Activated CD4-positive, alpha-beta T cell treated with anti-CD3 and anti-CD28 coated beads for 36 hours (primary cell): Measurements from ENCODE around the gene PACS2. TPM values are rescaled to one million over a fixed set of nuclear protein-coding genes. Genes with fewer than 3 reads are reported as not detected.

ENCODE experiments used
- ATAC-seq: fragments of 200-7000 bp; cut with Tn5 transposase; one replicate; pipeline ENCODE4 v1.10.0; 2021; ENCODE audit warnings: mild to moderate bottlenecking, moderate library complexity
- CTCF ChIA-PET: fragments of 350-600 bp; sonication (Branson Sonifier 250); formaldehyde crosslinking; loops from one replicate; lab custom pipeline; 2021; ENCODE audit warnings: antibody characterized with exemption; lab: Charles Lee
- POLR2A ChIA-PET: fragments of 350-600 bp; sonication (Branson Sonifier 250); formaldehyde crosslinking; loops from one replicate; lab custom pipeline; 2021; ENCODE audit warnings: antibody characterized with exemption, inconsistent platforms; lab: Charles Lee
- DNase-seq: peaks from one replicate; pipeline ENCODE4 v3.0.0-alpha.2; 2020
- H3K27ac Mint-ChIP-seq: one replicate; pipeline ENCODE4 v1.8.0; 2021; ENCODE audit warnings: mixed read lengths
- H3K27me3 Mint-ChIP-seq: one replicate; pipeline ENCODE4 v1.8.0; 2021; ENCODE audit warnings: mixed read lengths
- H3K36me3 Mint-ChIP-seq: one replicate; pipeline ENCODE4 v1.8.0; 2021; ENCODE audit warnings: low read depth, mixed read lengths
- H3K4me1 Mint-ChIP-seq: one replicate; pipeline ENCODE4 v1.8.0; 2021; ENCODE audit warnings: mixed read lengths
- H3K4me3 Mint-ChIP-seq: one replicate; pipeline ENCODE4 v1.8.0; 2021; ENCODE audit warnings: mild to moderate bottlenecking, moderate library complexity, mixed read lengths
- H3K9me3 Mint-ChIP-seq: one replicate; pipeline ENCODE4 v1.8.0; 2021; ENCODE audit warnings: low read depth, mixed read lengths
- intact Hi-C, 2 experiments: fragments of 100-400 bp; cut with DNase I in 1 of 2; cut with micrococcal nuclease in 1 of 2; formaldehyde crosslinking; loops; one replicate each; pipeline versions ENCODE4 v1.14.2 to v1.15.1; 2022 to 2024; cut with DNase I, micrococcal nuclease
- total RNA-seq, 2 experiments: library from RNA; stranded (reverse); gene quantifications; one replicate each; pipeline ENCODE4 v1.2.3, GENCODE V29; 2021

PACS2 gene
- total RNA-seq, 2 experiments from 2014 or later, result 30.6 to 32.9 TPM

DNA sequence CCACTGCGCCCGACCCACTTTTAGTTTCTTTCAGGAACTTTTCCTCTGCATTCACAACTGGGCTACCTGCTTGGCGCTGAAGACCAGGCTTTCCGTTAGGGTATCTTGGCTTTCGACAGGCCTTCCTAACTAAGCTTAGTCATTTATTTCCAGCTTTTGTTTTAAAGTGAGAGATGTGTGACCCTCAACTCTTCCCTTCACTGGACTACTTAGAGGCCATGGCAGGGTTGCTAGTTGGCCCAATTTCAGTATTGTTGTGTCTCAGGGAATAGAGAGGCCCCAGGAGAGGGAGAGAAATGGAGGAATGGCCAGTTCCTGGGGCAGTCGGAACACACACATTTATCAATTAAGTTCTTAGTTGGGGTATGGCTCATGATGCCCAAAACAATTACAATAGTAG is 115.5 kb downstream of the PACS2 start:
- DNase-seq, result no peak
- Mint-ChIP-seq H3K4me3 (no peak overlapping the region), H3K36me3 (peaks cover 45% of the 10 kb centered on the region), H3K9me3 (no peaks in the 10 kb centered on the region), H3K27me3 (no peaks in the 10 kb centered on the region), H3K4me1 (peaks cover 12% of the 10 kb centered on the region), H3K27ac (no peak overlapping the region)
- ChIA-PET POLR2A (no interaction called here), CTCF (no interaction called here)
- ATAC-seq, result no peak
- intact Hi-C loops, result no loop called here

DNA sequence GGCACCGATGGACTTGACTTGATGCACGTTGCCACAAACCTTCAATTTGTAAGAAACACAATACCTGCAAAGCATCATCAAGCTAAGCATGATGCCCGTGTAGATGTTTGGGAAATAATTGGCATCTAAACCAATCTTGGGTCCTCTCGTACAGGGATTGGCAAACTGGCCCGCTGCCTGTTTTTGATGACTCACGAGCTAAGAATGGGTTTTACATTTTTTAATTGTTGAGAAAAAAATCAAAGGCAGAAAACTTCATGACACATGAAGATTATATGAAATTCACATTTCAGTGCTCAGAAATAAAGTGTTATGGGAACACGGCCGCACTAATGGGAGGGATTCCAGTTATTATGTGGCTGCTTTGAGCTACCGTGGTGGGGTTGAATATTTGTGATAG is 116.0 kb downstream of the PACS2 start:
- H3K27me3 Mint-ChIP-seq, result no peaks in the 10 kb centered on the region
- H3K4me3 Mint-ChIP-seq, result no peak overlapping the region
- peaks cover 43% of the 10 kb centered on the region for H3K36me3 Mint-ChIP-seq
- ChIA-PET CTCF (interaction anchor here (1.1 to 1.3 kb wide), 2 partner anchors 26 to 59 kb away, joined by 3 read pairs; no protein-coding TSS in a partner anchor), POLR2A (no interaction called here)
- H3K9me3 Mint-ChIP-seq, result no peaks in the 10 kb centered on the region
- peaks cover 15% of the 10 kb centered on the region for H3K4me1 Mint-ChIP-seq
- no peak overlapping the region for H3K27ac Mint-ChIP-seq
- intact Hi-C loops, result no loop called here
- no peak for DNase-seq
- no peak for ATAC-seq

DNA sequence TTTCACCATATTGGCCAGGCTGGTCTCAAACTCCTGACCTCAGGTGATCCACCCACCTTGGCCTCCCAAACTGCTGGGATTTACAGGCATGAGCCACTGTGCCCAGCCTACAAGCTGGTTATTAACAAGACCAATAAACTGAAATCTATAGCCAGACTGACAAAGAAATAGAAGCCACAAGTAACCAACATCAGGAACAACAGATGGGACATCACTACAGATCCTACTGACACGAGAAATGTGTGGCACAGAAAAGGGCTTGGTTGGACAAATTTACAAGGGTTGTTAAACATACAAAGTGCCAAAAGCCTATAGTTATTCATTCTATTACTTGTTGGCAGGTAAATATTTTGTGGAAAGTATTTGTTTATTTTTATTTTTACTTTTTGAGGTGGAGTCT is 116.7 kb downstream of the PACS2 start:
- no peaks in the 10 kb centered on the region for H3K9me3 Mint-ChIP-seq
- CTCF ChIA-PET, result interaction anchor here (1.1 to 1.3 kb wide), 2 partner anchors 27 to 60 kb away, joined by 3 read pairs; no protein-coding TSS in a partner anchor
- H3K4me3 Mint-ChIP-seq, result no peak overlapping the region
- H3K27me3 Mint-ChIP-seq, result no peaks in the 10 kb centered on the region
- H3K27ac Mint-ChIP-seq, result no peak overlapping the region
- no peak for DNase-seq
- intact Hi-C loops, result no loop called here
- POLR2A ChIA-PET, result no interaction called here
- peaks cover 40% of the 10 kb centered on the region for H3K36me3 Mint-ChIP-seq
- peaks cover 19% of the 10 kb centered on the region for H3K4me1 Mint-ChIP-seq
- ATAC-seq, result no peak

DNA sequence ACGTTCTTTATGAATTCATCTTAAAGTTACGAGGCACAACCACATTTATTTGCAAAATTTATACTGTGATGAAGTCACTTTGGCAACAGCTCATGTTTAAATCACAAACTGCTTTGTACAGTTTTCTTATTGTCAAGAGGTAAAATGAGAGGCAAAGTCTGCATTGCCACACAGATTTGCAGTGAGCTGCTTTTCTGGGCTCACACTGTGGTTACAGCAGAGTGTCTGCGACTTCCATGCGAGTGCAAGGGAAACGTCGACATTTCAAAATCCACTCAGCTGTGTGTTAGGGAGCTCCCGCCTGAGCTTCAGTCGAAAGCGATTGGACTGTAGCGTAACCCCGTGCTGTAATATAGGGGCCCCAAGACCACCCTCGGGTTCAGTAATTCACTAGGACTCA is 118.1 kb downstream of the PACS2 start:
- Mint-ChIP-seq H3K27ac (no peak overlapping the region), H3K4me3 (no peak overlapping the region), H3K9me3 (no peaks in the 10 kb centered on the region), H3K36me3 (peaks cover 27% of the 10 kb centered on the region), H3K4me1 (peaks cover 11% of the 10 kb centered on the region), H3K27me3 (no peaks in the 10 kb centered on the region)
- ChIA-PET POLR2A (interaction anchor here (0.8 kb wide), 1 partner anchor 226 kb away, joined by 3 read pairs; no protein-coding TSS in a partner anchor), CTCF (interaction anchor here (0.6 to 2.4 kb wide), 2 partner anchors 61 to 140 kb away, joined by 3 to 11 read pairs; no protein-coding TSS in a partner anchor)
- intact Hi-C loops, result no loop called here
- ATAC-seq, result no peak
- DNase-seq, result no peak

DNA sequence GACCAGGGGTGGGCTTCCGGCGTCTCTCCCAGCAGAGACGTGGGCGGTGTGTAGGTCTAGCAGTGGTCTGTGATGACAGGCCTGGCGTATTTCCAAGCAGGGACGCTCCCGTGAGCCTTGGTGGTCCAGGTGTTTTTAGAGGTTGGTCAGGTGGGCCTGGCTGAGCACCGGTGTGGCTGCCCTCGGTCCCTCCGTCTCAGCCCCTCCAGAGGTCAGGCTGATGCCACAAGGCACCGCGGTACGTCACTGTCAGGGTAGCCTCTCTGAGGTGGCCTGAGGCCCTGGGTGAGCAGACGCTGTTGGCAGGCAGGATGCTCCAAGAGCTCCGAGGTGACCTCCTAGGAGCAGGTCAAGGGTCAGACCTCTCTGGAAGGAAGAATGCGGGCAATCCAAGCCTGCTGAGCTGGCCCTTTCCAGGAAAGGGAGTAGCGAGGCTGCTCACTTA is 118.6 kb downstream of the PACS2 start:
- H3K4me1 Mint-ChIP-seq, result peaks cover 11% of the 10 kb centered on the region
- no peak for DNase-seq
- intact Hi-C loops, result no loop called here
- H3K9me3 Mint-ChIP-seq, result no peaks in the 10 kb centered on the region
- peaks cover 27% of the 10 kb centered on the region for H3K36me3 Mint-ChIP-seq
- H3K4me3 Mint-ChIP-seq, result no peak overlapping the region
- CTCF ChIA-PET, result interaction anchor here (2.4 kb wide), 1 partner anchor 62 kb away, joined by 11 read pairs; no protein-coding TSS in a partner anchor
- H3K27me3 Mint-ChIP-seq, result no peaks in the 10 kb centered on the region
- H3K27ac Mint-ChIP-seq, result no peak overlapping the region
- ATAC-seq, result no peak
- POLR2A ChIA-PET, result no interaction called here

DNA sequence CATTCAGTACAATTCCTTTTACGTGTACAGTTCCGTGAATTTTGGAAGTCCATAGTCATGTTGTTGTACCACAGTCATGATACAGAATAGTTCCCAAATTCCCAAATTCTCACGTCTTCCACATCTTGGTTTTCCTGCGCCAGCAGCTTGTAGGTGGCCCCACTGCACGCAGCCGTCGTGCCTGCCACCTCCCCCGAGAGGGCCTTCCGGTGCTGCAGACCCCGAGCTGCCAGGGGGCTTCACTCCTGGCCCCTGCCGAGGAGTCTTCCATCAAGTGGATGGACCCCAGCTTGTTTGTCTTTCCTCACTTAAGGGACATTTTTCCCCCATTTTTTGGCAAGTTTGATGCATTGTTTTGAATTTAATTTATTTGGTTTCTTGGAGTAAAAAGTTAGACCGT is 121.9 kb downstream of the PACS2 start:
- ChIA-PET POLR2A (no interaction called here), CTCF (interaction anchor here (2.8 kb wide), 1 partner anchor 66 kb away, joined by 9 read pairs; no protein-coding TSS in a partner anchor)
- Mint-ChIP-seq H3K27me3 (no peaks in the 10 kb centered on the region), H3K4me3 (no peak overlapping the region), H3K9me3 (no peaks in the 10 kb centered on the region), H3K27ac (no peak overlapping the region), H3K4me1 (peaks cover 11% of the 10 kb centered on the region), H3K36me3 (peaks cover 5% of the 10 kb centered on the region)
- ATAC-seq (no peak), DNase-seq (no peak)
- intact Hi-C loops, result no loop called here

DNA sequence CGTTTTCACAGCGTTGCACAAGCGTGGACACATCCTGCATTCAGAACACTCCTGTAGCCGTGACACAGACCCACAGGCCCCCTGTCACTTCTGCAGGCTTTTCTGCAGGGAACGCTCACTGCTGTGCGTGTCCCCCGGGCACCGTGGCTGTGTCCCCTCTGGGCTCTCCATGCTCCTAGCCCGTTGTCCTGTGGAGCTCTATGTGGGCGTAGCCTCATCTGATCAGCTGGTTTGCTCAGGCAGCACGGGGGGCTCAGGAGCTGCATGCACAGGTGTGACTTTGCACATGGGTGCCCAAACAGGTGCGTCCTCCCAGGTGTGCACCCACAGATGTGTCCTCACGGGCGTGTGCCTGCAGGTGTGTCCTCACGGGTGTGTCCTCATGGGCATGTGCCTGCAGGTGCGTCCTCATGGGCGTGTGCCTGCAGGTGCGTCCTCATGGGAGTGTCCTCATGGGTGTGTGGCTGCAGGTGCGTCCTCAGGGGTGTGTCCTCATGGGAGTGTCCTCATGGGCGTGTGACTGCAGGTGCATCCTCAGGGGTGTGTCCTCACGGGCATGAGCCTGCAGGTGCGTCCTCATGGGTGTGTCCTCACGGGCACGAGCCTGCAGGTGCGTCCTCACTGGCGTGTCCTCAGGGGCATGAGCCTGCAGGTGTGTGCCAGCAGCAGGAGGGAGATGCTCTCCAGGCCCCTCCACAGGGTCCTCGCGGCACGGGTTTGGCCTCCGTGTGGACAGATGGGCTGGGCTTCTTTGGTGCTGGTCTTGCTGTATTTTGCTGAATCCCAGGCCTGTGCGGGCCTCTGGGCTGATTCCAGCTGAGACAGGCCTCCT is 122.6 kb downstream of the PACS2 start:
- Mint-ChIP-seq H3K9me3 (no peaks in the 10 kb centered on the region), H3K27ac (no peak overlapping the region), H3K4me1 (peaks cover 11% of the 10 kb centered on the region), H3K36me3 (peaks cover 7% of the 10 kb centered on the region), H3K4me3 (no peak overlapping the region), H3K27me3 (no peaks in the 10 kb centered on the region)
- ChIA-PET POLR2A (no interaction called here), CTCF (interaction anchor here (2.8 kb wide), 1 partner anchor 67 kb away, joined by 9 read pairs; no protein-coding TSS in a partner anchor)
- intact Hi-C loops, result no loop called here
- DNase-seq, result no peak
- ATAC-seq, result no peak

DNA sequence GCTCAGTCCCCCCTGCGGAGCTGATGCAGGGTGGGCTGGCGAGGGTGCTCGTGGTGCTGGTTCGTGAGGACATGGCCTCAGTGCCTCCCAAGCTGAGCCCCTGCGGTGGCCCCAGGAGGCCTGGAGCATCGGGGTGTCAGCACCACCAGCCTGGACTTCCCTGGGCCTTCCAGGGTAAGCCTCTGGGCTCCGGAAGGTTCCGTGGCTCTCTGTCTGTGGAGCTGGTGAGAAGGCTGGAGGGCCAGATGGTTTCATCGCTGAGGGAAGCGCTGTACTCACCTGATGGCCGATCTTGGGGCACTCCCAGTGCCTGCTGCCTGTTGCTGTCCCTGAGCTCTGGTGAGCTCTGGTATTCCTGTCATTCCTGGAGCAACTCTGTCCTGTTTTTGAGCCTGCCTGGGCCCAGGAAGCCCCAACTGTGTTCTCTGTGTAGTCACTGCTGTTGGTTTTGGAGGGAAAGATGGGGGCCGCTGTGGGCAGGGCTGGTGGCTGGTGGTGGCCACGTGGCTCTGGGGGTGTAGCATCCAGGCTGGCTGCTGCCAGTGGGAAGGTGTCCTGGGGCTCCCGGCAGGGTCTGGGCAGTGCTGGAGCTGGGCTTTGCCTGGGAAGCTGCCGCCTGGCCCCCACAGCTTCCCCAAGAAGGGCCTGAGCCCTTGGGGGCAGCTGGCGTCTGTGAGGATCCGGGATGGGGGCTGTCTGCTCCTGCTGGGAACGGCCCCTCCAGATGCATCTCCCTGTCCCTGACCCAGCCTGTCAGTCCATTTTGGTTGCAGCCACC is 123.4 kb downstream of the PACS2 start:
- POLR2A ChIA-PET, result interaction anchor here (0.7 kb wide), 1 partner anchor 86 kb away, joined by 4 read pairs; no protein-coding TSS in a partner anchor

DNA sequence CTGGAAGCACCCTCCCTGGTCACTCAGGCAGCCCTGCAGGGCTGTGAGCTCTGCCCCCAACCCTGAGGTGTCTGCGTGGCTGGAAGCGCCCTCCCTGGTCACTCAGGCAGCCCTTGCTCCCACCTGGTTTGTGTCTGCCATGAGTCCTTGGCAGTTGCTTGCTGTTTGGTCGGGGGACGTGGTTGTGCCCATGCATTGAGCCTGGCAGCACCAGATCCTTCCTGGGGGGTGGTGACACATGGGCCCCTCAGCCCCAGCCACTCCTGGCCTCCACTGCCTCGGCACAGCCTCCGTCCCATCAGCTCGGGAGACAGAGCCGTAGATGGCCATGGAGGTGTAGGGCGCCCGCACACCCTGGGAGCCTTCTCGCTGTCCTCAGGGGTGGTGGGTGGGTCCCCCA is 124.6 kb downstream of the PACS2 start:
- intact Hi-C loops, result no loop called here
- Mint-ChIP-seq H3K9me3 (no peaks in the 10 kb centered on the region), H3K4me1 (peaks cover 11% of the 10 kb centered on the region), H3K27ac (no peak overlapping the region), H3K36me3 (peaks cover 12% of the 10 kb centered on the region), H3K27me3 (no peaks in the 10 kb centered on the region), H3K4me3 (no peak overlapping the region)
- no peak for ATAC-seq
- DNase-seq, result no peak
- ChIA-PET POLR2A (no interaction called here), CTCF (interaction anchor here (0.7 kb wide), 1 partner anchor 319 kb away, joined by 3 read pairs; no protein-coding TSS in a partner anchor)

More for the DNA sequence above, 123.4 kb downstream of the PACS2 start:
- CTCF ChIA-PET, result no interaction called here
- Mint-ChIP-seq H3K4me3 (no peak overlapping the region), H3K27me3 (no peaks in the 10 kb centered on the region), H3K36me3 (peaks cover 8% of the 10 kb centered on the region), H3K9me3 (no peaks in the 10 kb centered on the region), H3K4me1 (peaks cover 11% of the 10 kb centered on the region), H3K27ac (no peak overlapping the region)
- intact Hi-C loops, result no loop called here
- ATAC-seq (no peak), DNase-seq (no peak)

DNA sequence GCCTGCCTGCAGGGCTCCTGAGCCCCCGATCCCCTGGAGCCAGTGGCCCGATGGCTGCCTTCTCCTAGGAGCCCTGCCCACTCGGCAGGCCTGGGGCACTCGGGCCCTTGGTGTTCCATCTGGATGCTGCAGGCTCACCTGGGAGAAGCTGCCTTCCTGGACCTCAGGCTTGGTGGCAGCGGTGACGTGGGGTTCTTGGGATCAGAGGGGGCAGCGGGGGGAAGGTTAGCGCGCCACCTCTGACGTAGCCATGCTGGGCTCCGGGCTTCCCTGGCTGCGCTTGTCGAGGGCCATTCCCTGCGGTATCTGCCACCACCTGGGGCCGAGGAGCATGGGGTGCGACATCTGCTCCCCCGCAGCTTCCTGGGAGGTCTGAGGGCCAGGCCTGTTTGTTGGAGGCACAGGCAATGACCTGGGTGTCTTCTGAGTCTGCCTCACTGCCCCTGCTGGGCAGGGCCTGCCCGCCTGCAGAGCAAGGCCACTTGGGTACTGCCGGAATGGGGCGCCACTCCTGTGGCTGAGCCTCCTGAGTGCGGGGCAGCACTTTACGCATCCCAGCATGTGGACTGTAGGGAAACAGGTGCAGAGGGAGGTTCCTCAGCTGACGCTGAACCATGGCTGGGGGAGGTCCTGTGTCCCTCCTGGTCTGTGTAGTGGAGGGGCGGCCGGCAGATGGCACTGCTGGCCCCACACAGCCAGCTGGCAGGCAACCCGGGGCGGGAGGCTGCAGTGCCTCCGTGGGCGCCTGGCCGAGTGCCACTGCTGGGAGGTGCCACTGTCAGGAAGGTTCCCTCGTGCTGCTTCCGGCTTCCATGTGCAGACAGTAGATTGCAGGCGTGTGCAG is 125.4 kb downstream of the PACS2 start:
- ATAC-seq (no peak), DNase-seq (no peak)
- H3K36me3 Mint-ChIP-seq, result peaks cover 9% of the 10 kb centered on the region
- no peak overlapping the region for H3K4me3 Mint-ChIP-seq
- no peaks in the 10 kb centered on the region for H3K9me3 Mint-ChIP-seq
- CTCF ChIA-PET, result no interaction called here
- peaks cover 8% of the 10 kb centered on the region for H3K4me1 Mint-ChIP-seq
- H3K27me3 Mint-ChIP-seq, result no peaks in the 10 kb centered on the region
- POLR2A ChIA-PET, result no interaction called here
- no peak overlapping the region for H3K27ac Mint-ChIP-seq
- intact Hi-C loops, result no loop called here

DNA sequence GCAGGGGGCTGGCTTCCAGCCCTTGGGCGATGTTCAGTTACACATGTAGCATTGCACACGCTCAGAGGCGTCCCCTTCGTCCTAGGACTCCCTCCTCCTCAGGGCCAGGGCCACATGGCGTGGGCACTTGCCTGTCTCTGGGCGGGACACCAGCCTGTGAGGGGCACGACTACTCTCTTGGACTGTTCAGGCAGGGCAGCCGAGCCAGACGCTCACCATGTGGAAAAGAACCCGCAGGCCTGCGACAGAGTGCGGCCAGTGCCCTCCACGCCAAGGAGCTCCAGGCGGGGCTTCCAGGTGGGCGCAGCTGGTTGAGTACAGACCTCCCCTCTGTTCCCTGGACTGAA is 126.0 kb downstream of the PACS2 start:
- intact Hi-C loops, result no loop called here
- ATAC-seq (no peak), DNase-seq (no peak)
- Mint-ChIP-seq H3K9me3 (no peaks in the 10 kb centered on the region), H3K4me3 (no peak overlapping the region), H3K27me3 (no peaks in the 10 kb centered on the region), H3K36me3 (peaks cover 8% of the 10 kb centered on the region), H3K27ac (no peak overlapping the region), H3K4me1 (peaks cover 5% of the 10 kb centered on the region)
- POLR2A ChIA-PET, result no interaction called here
- CTCF ChIA-PET, result no interaction called here
